GM12878 (cell line): ENCODE measurements around the gene PRSS33. TPM values are rescaled to one million over a fixed set of nuclear protein-coding genes. Genes with fewer than 3 reads are reported as not detected.

Experiments used
- ATAC-seq: fragments of 200-7000 bp; cut with Tn5 transposase; 3 replicates; pipeline ENCODE4 v1.9.1; 2020; ENCODE audit warnings: mild to moderate bottlenecking, moderate library complexity
- BruUV-seq: library from RNA; stranded (reverse); fragments of 400-500 nt; replicated peaks from 2 replicates; lab custom pipeline; 2021; lab: Mats Ljungman, UMichigan
- CTCF ChIA-PET: fragments of 300-600 bp; sonication (Branson Sonifier 250); formaldehyde crosslinking; extraction: SDS; loops from one replicate; lab custom pipeline; 2021; ENCODE audit warnings: inconsistent platforms; lab: Yijun Ruan, JAX
- POLR2A ChIA-PET: fragments of 350-600 bp; formaldehyde crosslinking; extraction: SDS; loops from one replicate; lab custom pipeline; 2021; ENCODE audit warnings: inconsistent platforms; lab: Charles Lee
- RAD21 ChIA-PET: fragments of 300-600 bp; sonication (Branson Sonifier 250); formaldehyde crosslinking; loops from one replicate; lab custom pipeline; 2023; ENCODE audit warnings: antibody characterized with exemption; ENCODE audit not compliant: unreplicated experiment; lab: Charles Lee
- SMC1A ChIA-PET: fragments of 300-600 bp; sonication (Branson Sonifier 250); formaldehyde crosslinking; loops from one replicate; lab custom pipeline; 2023; ENCODE audit not compliant: unreplicated experiment, uncharacterized antibody; lab: Charles Lee
- DNase-seq: peaks from one replicate; pipeline ENCODE4 v3.0.0-alpha.2; 2011; ENCODE audit warnings: low read depth, low spot score
- FAIRE-seq: peaks from 3 replicates; lab custom pipeline; 2011; peaks lifted over from hg19 to GRCh38; lab: Jason Lieb, UNC
- H2AFZ ChIP-seq: 2 replicates; pipeline ENCODE4 v1.6.0; 2011; ENCODE audit warnings: low read depth, low read length, control low read depth; ENCODE audit not compliant: control insufficient read depth
- H3K27ac ChIP-seq: 2 replicates; pipeline ENCODE4 v1.5.1; 2011; ENCODE audit warnings: control low read depth; ENCODE audit not compliant: control insufficient read depth, insufficient read depth
- H3K27me3 ChIP-seq, 2 experiments: replicated peaks in 1 of 2; 2 replicates each; pipeline versions ENCODE4 v1.6.0 to v1.6.1; 2011; ENCODE audit warnings: low read length in 1 of 2; ENCODE audit not compliant: control insufficient read depth in 2 of 2, insufficient read depth in 2 of 2
- H3K36me3 ChIP-seq, 2 experiments: 2 replicates each; pipeline ENCODE4 v1.5.1; 2011; ENCODE audit warnings: low read length in 1 of 2; ENCODE audit not compliant: control insufficient read depth in 2 of 2, insufficient read depth in 2 of 2
- H3K4me1 ChIP-seq: 2 replicates; pipeline ENCODE4 v1.6.1; 2011; ENCODE audit warnings: mild to moderate bottlenecking, low read length, moderate library complexity, mixed read lengths; ENCODE audit not compliant: control insufficient read depth, insufficient read depth
- H3K4me2 ChIP-seq: 2 replicates; pipeline ENCODE4 v1.6.0; 2011; ENCODE audit warnings: control low read depth; ENCODE audit not compliant: control insufficient read depth, insufficient read depth
- H3K4me3 ChIP-seq: fragments of 200-600 bp; sonication (generic); 2 replicates; pipeline ENCODE4 v1.5.1; 2016
- H3K79me2 ChIP-seq: 2 replicates; pipeline ENCODE4 v1.6.0; 2011; ENCODE audit warnings: low read length; ENCODE audit not compliant: control insufficient read depth, insufficient read depth
- H3K9ac ChIP-seq: 2 replicates; pipeline ENCODE4 v1.8.0; 2011; ENCODE audit warnings: low read length, control low read depth, mixed read lengths; ENCODE audit not compliant: control insufficient read depth, insufficient read depth
- H3K9me3 ChIP-seq: replicated peaks from 3 replicates; pipeline ENCODE4 v1.5.1; 2011; ENCODE audit warnings: mild to moderate bottlenecking, low read length; ENCODE audit not compliant: control insufficient read depth, insufficient read depth
- H4K20me1 ChIP-seq: 2 replicates; pipeline ENCODE4 v1.6.0; 2011; ENCODE audit not compliant: control insufficient read depth, insufficient read depth
- EP300 ChIP-seq, 2 experiments: fragments of 150-350 bp in 1 of 2; IDR thresholded peaks; 2 replicates each; pipeline ENCODE4 v1.6.1; 2011 to 2012; ENCODE audit warnings: low read depth in 2 of 2, low read length in 2 of 2, borderline replicate concordance in 1 of 2, improper control_type of control experiment in 1 of 2, inconsistent platforms in 1 of 2; ENCODE audit not compliant: control insufficient read depth in 1 of 2
- HDGF ChIP-seq: fragments of 450-650 bp; IDR thresholded peaks from 2 replicates; pipeline ENCODE4 v1.6.1; 2016; ENCODE audit warnings: antibody characterized with exemption
- JUNB ChIP-seq: IDR thresholded peaks from 2 replicates; pipeline ENCODE4 v1.6.1; 2016; ENCODE audit warnings: antibody characterized with exemption, mild to moderate bottlenecking
- JUND ChIP-seq: IDR thresholded peaks from 2 replicates; pipeline ENCODE4 v1.6.1; 2012; ENCODE audit warnings: low read depth, mild to moderate bottlenecking, low read length, improper control_type of control experiment, moderate library complexity
- RCOR1 ChIP-seq: conservative IDR thresholded peaks from 2 replicates; pipeline ENCODE4 v1.6.1; 2012; ENCODE audit warnings: low read depth, low read length, improper control_type of control experiment
- STAT1 ChIP-seq: fragments of 450-650 bp; conservative IDR thresholded peaks from 2 replicates; pipeline ENCODE4 v1.6.1; 2014; ENCODE audit warnings: antibody characterized with exemption, mild to moderate bottlenecking
- ZNF24 ChIP-seq: fragments of 450-650 bp; IDR thresholded peaks from 2 replicates; pipeline ENCODE4 v1.6.1; 2017; ENCODE audit warnings: antibody characterized with exemption, mild to moderate bottlenecking
- WGBS: methylation state at CpG from one replicate; pipeline ENCODE4 v1.1.6; 2016; ENCODE audit warnings: low lambda C conversion rate; ENCODE audit not compliant: insufficient replicate concordance, insufficient coverage; ENCODE audit errors: missing lambda C conversion rate; 5-methylcytosine and 5-hydroxymethylcytosine counted together
- in situ Hi-C: fragments of 300-500 bp; cut with MboI; formaldehyde crosslinking; loops from 9 replicates; pipeline ENCODE4 v1.14.3; 2018; ENCODE audit warnings: mixed read lengths
- intact Hi-C: fragments of 100-400 bp; cut with micrococcal nuclease; formaldehyde crosslinking; loops from one replicate; pipeline ENCODE4 v1.14.2; 2022; ENCODE audit not compliant: unreplicated experiment
- polyA plus RNA-seq, 11 experiments: library from polyadenylated mRNA; depleted of rRNA in 4 of 11; unstranded in 6 of 11; stranded (reverse) in 5 of 11; fragments of >200 nt; fragmentation: Nextera tagmentation in 4 of 11; fragmentation: Illumina TruSeq in 1 of 11; extraction: Ambion mirVana in 4 of 11; extraction: Trizol in 1 of 11; gene quantifications; 1 replicate in 1 of 11; 2 replicates in 10 of 11; pipeline versions ENCODE4 v1.2.1 to v1.2.3, GENCODE V29; 2011 to 2016; ENCODE audit warnings: inconsistent platforms in 2 of 11, missing spikeins in 2 of 11, low read depth in 1 of 11
- total RNA-seq, 4 experiments: library from RNA; depleted of rRNA in 3 of 4; stranded (reverse); fragments of >200 nt in 3 of 4; fragmentation: Illumina TruSeq in 1 of 4; extraction: Trizol in 1 of 4; gene quantifications; 2 replicates each; pipeline versions ENCODE4 v1.2.1 to v1.2.3, GENCODE V29; 2013 to 2021

Gene PRSS33
- total and polyA plus RNA-seq, 10 of the 15 experiments (the other 5 are each of a cell fraction or from before 2014, with no cell fraction given), result not detected

DNA sequence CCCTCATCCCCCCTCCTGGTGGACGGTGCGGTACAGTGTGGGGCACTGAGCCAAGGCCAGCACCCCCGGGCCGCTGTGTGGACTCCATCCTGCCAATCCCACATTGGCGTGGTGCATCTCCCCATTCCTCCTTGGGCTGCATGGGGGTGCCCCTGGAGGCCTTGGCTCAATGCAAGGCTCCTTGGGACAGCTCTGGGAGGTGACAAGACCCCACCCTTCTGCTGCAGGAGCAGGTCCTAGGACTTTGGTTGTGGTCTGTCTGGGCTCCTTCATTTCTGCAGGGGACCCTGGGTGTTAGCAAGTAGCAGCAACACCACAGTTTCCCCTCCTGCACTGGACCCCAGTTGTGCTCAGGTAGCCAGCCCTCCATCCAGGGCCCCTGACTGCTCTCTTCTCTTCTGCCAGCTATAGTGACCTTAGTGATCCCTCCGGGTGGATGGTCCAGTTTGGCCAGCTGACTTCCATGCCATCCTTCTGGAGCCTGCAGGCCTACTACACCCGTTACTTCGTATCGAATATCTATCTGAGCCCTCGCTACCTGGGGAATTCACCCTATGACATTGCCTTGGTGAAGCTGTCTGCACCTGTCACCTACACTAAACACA, 31.0 kb upstream of the PRSS33 start:
- ChIA-PET POLR2A (no interaction called here), SMC1A (no interaction called here), CTCF (no interaction called here), RAD21 (no interaction called here)
- Histone ChIP-seq H3K79me2 (peaks cover 7% of the 10 kb centered on the region), H3K27me3 (peaks cover 0 to 1% of the 10 kb centered on the region in 2 experiments; a peak in 1 of 4 replicates), H4K20me1 (no peaks in the 10 kb centered on the region), H3K27ac (no peak overlapping the region), H3K36me3 (no peaks in the 10 kb centered on the region), H2AFZ (no peak overlapping the region), H3K9me3 (no peaks in the 10 kb centered on the region), H3K4me3 (no peak overlapping the region; the same call in 1 of the 2 replicates), H3K4me2 (no peak overlapping the region), H3K9ac (no peak overlapping the region), H3K4me1 (no peaks in the 10 kb centered on the region)
- no peak for FAIRE-seq
- WGBS, result 71% methylated on average over 10 of the region's 10 CpGs
- TF ChIP-seq STAT1 (no peak), JUND (no peak), RCOR1 (no peak), HDGF (no peak), EP300 (IDR thresholded peaks at IDR 0.05; ENCODE audit: borderline replicate concordance in 1 of 2, control insufficient read depth in 1 of 2, low read depth in 2 of 2, low read length in 2 of 2) (no peak), ZNF24 (no peak), JUNB (no peak)
- intact Hi-C loops (no loop called here), in situ Hi-C loops (no loop called here)
- ATAC-seq, result no peak
- no TSS peak for BruUV-seq
- no peak for DNase-seq
